HG02840 (cell line): ENCODE data around the gene SLC24A3.

ENCODE experiments used
- ATAC-seq: cut with Tn5 transposase; IDR thresholded peaks from one replicate; pipeline ENCODE4 v1.9.1; 2021; ENCODE audit warnings: mild to moderate bottlenecking, moderate library complexity, moderate number of reproducible peaks; ENCODE audit not compliant: unreplicated experiment, low FRiP score

SLC24A3 gene

DNA sequence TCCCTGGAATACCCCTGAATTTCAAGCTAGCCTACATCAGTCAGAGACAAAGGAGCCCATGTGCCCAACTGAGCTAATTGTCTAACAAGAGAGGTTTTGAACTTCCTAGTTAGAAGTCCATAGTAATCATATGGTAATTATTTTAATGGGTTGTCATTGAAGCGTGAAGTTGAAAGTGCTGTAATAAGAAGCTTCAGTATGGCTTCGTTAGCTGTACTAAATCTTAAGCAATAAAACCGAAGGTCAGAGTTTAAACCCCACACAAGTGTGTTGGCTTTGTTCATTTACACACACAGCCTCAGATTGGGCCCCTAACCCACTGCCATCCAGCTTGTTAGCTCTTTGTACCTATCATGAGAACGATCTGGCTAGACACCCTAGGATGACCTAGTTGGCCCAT is 350.0 kb downstream of the SLC24A3 start:
- ATAC-seq: no peak

DNA sequence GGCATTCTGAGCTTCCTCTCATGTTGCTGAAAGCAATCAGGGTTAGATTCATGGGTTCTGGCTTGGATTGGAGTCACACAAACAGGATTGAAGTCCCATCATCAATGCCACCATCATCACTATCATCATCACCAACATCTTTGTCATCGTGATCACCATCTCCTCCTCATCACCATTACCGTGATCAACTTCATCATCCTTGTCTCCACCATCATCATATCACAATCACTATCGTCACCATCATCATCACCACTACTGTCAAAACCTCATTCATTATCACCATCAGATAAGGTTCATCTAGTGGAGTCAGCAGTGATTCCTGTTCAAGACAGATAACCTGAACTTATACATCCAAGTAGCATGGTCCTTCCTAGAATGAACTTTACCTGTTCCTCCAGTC is 351.8 kb downstream of the SLC24A3 start:
- no peak for ATAC-seq

DNA sequence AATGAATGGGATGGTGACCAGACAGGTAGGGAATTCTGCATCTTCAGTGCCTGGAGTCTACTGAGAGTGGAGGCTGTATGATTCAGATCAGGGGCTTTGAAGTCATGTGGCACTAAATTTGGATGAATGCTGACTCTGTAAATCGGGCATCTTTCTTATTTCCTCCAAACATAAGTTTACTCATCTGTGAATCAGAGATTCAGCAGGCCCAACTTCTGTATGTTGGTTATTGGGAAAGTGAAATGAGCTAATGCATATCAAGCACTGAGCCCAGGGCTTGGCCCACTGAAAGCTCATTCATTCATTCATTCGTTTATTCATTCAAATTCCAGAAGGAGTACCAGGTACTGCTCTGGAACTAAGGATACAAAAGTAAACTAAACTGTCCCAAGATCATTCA is 353.3 kb downstream of the SLC24A3 start:
- ATAC-seq: no peak

DNA sequence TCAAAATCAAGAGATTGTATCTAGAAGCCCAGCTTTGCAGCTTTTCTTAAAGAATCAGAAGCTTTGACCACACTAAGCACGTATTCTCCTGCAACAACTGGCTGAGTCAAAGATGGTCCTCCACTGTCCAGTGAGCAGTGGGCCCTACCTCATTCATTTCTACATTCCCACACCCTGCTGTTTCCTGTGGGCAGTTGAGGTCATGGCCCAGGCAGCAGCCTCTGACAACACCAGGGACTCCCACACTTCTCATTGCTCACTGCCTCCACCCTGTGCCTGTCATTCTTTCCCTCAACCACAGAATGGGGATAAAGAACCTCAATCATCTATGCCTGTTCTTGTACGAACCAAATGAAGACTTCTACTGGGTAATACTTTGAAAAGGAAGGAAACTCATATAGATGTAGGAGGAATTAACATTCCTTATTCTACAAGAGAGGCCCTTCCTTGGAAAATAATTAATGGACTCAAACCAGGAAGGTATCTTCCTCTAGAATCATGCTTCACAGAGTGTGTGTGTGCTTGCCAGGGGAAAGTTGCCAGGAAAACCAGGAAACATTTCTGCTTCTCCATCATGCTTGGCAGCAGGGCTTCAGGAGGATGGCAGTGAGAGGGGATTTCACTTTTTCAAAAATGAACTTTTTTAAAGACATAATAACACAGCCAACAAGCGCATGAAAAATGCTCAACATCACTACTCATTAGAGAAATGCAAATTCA is 353.9 kb downstream of the SLC24A3 start:
- ATAC-seq: no peak

DNA sequence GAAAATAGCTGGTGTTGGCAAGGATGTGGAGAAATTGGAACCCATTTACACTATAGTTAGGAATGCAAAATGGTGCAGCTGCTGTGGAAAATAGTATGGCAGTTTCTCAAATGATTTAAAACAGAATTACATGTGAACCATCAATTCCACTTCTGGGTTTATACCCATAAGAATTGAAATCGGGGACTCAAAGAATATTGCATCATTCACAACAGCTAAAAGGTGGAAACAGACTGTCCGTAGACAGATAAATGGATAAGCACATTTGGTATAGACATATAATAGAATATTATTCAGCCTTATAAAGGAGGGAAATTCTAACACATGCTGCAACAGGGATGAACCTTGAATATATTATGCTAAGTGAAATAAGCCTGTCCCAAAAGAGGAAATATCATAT is 355.7 kb downstream of the SLC24A3 start:
- no peak for ATAC-seq

DNA sequence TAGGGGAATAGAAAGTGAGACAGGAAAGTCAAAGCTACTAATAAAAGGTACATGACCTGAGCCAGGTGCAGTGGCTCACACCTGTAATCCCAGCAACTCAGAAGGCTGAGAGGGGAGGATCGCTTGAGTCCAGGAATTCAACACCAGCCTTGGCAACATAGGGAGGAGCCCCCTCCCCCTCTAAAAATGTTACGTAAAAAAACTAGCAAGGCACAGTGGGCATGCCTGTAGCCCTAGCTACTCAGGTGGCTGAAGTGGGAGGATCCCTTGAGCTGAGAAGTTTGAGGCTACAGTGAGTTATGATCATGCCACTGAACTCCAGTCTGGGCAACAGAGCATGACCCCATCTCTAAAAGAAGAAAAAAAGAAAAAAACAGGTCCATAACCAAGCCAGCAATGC is 359.6 kb downstream of the SLC24A3 start:
- no peak for ATAC-seq

DNA sequence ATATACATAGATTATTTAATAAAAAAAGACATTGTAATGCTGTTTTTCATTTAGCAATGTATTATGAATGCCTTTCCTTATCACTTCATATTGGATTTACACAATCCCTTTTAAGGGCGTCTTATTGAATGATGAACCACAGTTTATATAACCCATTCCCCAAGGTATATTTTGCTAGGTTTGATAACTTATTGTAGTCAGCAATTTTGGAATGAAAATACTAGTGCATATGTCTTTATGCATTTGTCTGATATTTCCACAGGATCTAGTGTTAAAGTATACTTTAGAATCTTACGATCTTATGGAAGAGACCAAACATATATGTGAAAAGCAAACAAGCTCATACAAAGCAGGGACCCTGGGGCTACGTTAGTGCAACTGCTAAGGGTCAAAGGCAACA is 365.2 kb downstream of the SLC24A3 start:
- no peak for ATAC-seq

DNA sequence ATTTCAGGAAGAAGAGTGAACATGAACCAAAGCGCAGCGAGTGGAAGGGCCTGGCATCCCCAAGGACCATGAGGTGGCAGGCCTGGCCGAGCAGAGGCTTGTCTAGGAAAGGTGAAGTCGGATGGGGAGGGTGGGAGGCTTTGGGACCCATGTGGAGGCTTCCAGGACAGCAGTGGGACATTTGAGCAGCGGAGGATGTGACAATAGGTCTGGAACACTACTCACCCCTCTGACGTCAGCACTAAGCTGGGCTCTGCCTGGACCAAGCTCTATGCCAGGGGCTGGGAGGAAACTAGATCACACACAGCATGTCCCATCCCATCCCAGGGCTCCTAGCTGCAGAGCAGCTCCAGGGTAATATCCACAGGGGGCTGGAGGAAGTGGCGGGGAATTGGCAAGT is 370.3 kb downstream of the SLC24A3 start:
- ATAC-seq: no peak

DNA sequence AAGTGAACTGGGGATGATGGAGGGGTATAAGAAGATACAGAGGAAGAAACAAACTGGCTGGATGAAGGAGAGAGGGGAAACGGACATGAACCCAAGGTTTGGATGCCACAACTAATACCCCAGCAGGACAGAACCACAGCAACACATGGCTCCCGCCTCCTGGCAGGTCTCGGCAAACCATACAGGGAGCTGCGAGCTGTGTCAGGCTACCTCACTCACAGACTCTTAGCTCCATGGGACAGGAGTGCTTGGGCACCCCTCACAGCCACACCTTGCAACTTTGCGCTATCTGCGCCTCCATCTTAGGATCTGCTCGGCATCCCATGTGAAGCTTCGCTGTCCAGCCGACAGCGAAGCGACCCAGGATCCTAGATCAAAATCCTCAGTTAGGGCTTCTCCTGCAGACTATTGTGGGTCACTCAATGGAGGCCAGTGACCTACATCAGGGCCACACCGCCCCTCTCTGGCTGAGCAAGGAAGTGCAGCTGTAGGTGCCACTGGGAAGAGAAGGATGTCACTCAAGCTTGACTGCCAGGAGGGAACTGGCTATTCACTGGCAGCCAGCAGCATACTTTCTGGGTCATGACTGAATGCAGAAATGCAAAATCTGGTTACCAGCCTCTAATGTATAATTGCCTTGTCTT is 371.2 kb downstream of the SLC24A3 start:
- no peak for ATAC-seq

DNA sequence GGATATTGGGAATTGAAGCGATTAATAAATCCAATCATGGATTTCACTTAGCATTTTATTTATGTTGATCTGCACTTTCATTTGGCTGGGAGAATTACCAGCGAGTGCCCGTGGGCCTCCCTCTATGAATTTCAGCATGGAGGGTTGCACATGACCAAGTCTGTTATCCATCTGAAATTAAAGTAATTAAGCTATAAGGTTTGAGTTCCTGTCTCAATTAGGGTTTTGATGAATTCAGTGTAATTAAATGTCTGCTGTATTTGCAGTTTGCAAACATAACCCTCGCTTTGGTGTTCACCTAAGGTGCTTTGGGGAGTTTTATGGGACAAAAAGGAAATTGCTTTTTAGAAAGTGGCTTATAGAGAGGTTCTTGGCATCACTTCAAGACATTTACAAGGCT is 375.8 kb downstream of the SLC24A3 start:
- no peak for ATAC-seq

DNA sequence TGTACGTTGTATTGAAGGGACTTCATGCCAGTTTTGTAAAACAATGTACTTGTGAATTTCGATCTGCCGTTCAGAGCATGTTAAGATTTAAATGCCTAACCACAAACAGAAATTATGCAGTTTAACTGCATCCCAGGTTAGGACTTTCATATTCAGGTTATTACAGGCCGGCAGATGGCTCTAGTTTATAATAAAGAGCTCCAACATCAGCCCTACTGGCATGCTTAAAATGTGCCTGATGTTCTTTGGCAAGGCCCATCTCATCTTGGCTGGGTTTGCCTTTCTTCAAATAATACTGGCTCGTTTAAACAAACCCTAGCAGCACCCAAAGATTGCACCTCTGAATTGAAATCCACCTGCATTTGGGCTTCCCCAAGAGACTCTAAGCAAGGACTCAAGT is 376.3 kb downstream of the SLC24A3 start:
- no peak for ATAC-seq

DNA sequence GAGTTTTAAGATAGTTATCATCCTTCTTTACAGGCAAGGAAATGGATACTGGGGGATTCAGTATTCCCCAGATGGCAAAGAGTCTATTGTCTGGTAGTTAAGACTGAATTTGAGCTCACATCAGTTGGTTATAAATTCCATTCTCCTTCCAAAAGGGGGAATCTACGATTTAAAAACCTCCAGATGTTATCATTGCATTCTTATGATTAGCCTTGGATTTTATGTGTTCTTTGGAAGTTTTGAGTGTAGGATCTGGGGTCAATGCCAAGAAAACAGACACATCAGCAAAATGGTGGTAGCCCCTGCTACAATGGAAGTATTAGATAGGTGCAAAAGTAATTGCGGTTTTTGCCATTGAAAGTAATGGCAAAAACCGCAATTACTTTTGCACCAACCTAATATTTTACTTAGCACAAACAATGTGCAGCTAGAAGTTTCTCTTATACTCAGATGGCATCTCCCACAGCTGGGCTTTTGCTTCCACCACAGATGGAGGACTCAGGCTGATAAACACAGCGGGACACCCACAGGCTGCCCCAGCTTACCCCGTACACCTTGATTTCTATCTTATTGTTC is 377.4 kb downstream of the SLC24A3 start:
- ATAC-seq: no peak

DNA sequence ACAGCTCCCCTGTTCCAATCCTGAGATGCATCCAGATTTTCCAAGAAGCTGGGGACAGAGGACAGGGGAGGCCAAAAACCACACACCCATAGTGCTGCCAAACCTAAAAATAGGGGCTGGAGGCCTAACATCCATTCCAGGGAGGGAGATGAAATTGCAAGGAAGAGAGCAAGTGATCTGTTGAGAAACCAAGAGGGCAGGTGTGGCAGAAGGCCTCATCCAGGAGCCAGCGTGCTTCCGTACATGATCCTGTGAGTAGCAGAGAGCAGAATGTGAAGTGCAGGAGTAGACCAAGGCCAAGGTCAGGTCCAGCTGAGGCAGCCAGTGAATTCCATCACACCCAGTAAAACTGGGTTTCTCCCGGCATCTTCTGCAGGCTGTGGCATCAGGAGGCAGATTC is 377.9 kb downstream of the SLC24A3 start:
- ATAC-seq: no peak

DNA sequence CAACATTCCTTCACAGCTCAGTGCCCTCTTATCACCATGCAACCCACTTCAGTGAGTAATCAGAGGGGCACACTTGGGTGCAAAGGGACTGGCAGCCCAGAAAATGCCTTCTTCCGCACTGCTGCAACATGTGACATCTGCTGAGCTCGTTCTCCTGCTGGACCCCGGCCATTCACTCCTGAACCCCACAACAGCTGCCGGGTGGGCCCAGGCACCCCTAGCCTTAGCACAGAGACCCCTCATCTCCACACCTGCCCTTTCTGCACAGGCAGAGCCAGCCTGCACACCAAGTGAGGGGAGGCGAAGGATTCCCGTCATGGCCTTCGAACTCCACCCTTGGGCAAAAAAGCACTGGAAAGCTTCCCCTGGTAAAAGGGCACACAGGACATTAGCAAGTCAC is 381.3 kb downstream of the SLC24A3 start:
- no peak for ATAC-seq

DNA sequence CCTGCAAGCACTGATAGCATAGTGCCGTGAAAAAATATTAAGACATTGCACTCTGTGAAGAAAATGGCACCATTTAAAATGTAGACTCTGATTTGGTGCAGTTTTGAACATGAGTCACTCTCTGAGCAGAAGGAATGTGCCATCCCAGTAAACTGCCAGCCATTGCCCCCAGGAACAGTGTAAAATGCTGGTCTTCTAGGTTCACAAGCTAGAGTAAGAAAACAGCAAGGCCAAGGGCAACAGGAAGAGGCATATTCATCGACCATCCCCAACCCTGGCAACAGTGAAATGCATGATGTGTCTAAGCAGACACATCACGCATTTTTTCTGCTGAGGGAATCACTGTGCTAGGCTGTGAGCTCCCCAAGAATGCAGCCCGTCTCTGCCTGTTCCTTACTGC is 382.5 kb downstream of the SLC24A3 start:
- ATAC-seq: no peak

DNA sequence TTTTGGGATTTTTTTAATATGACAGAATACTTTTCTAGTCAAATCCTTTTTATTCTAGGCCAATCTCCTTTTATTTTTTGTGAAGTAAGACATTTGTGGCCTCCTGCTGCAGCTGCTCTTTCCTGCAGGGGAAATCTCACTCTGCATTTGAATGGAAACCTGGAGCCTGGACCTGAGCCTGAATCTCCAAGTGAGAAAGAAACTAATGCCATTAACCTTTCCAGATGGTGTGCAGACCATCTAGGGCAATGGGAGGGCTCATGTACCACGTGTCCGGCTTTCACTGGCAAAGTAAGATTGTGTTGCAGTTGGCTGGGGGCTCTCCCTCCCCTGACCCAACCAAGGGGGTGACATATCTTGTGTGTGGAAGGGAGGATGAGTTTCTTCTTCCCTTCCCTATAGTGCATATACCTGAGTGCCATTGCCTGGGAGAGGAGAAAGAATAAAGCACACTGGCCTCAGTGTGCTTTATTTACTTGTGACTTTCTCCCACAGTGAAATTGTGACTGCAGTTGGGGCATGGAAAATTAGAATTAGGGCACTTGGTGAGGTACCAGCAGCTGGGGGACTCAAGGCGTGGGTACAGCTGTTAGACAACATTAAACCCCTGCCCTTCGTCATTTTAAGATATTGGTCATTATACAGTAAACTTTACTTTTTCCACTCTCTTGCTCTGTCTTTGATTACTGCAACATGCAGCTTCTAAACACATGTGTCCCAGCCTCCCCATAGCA is 385.8 kb downstream of the SLC24A3 start:
- no peak for ATAC-seq

DNA sequence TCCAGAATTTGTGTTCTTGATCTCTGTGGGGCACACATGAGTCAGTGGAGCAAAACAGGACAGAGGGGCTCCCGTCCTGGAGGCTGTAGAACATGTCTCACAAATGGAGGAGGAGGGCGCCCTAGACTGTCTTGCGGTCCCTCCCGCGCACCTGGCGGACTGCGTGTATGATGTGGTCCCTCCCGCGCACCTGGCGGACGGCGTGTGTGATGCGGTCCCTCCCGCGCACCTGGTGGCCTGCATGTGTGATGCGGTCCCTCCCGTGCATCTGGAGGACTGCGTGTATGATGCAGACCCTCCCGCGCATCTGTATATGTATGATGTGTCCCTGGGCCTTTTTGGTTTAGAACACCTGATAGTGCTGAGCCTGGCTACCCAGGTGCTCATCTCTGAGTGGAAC is 386.8 kb downstream of the SLC24A3 start:
- no peak for ATAC-seq

DNA sequence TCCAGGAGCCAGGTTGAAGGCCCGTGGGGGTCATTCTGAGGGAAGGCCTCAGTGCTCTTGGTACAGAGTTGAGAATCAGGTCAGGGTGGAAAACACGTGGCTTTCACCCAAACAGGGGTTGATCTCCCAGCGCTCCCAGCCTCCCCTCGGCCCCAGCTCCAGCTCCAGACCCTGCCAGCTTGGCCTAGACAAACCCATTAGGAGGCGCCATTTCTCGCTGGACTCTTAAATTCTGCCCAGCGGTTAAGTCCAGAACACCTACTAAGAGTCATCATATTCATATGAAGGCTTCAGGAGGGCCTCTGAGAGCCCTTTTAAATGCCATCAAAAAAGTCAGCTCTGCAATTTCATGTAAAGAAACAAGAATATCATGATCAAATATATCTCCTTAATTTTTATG is 387.6 kb downstream of the SLC24A3 start:
- no peak for ATAC-seq

DNA sequence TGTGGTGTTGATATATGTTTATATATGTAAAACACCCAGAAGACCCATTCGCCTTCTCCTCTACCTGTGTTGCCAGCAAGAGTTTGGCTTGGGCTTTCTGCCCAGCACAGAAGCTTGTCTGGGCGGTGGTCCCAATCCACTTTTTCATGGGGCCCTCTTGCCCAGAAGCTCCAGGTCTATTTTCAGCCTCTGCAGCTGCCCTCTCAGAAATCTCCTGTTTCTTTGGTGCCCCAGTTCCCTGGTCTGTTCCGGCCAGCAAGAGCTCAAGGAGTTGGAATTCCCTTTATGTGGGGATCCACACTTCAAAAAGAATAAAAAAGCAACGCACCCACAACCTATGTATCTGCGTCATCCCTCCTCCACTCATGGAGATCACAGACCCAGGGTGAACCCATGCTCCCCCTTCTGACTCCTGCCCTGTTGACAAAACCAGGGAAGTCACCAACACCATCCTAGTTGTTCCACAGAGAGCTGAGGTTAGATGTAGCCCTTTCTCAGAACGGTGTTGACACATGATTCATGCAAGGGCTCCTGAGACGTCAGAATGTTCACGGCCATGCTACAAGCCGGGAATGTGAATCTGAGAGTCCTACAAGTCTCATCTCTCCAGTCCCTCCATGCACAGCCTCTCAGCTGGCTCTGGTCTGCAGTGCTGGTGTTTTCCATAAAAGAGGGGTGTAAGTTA is 388.8 kb downstream of the SLC24A3 start:
- no peak for ATAC-seq

DNA sequence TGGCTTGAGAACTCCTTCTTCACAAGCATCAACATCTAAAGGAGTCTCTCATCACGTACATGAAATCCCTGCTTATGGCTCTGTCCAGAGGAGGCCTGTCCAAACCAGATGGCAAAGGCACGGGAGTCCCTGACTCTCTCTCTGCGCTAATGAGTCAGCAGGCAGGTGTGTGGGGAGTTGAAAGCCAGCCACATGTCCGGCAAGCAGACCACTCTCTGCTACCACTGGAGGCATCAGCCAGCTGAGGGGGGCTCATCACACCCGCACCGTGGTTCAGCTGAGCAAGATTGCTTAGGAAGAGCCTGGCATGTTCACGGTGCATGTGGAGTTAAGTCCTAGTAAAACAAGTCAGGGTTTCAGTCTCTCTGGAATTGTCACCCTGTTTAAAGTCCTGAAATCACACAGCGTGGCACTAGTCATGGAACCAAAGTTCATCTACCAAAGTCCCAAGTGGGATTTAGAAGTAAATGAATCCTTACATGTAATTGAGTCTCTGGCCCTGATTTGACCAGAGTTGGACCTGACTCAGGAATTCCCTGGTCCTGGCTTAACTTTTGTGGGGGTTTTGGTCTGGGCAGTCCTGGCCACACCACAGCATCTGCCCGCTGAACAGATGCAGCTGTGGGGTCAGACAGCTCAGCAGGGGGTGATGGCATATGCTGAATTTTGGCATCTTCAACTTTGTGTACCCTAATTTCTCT is 390.4 kb downstream of the SLC24A3 start:
- no peak for ATAC-seq
